K562 (cell line): Measurements from ENCODE around the gene POFUT2. TPM values are rescaled to one million over a fixed set of nuclear protein-coding genes. Genes with fewer than 3 reads are reported as not detected.
A peak's percentile ranks its signal among the peaks of the same experiment; 100 is the strongest.

Experiments used
- AFF4 ChIP-seq: sonication (generic); formaldehyde crosslinking; IDR thresholded peaks from 2 replicates; pipeline ENCODE4 v1.8.0; 2023; ENCODE audit warnings: mild to moderate bottlenecking, missing genetic modification reagents
- BCL6 ChIP-seq: fragments of 250-450 bp; sonication (Bioruptor Pico); IDR thresholded peaks from 2 replicates; pipeline ENCODE4 v1.4.0; 2020
- BMI1 ChIP-seq: fragments of 150-350 bp; IDR thresholded peaks from 2 replicates; pipeline ENCODE4 v1.6.1; 2014; ENCODE audit warnings: low read length
- BRF1 ChIP-seq: IDR thresholded peaks from 3 replicates; pipeline ENCODE4 v1.6.1; 2011; ENCODE audit warnings: borderline replicate concordance, mild to moderate bottlenecking; ENCODE audit not compliant: insufficient read length; ENCODE audit errors: extremely low read depth
- HNRNPH1 ChIP-seq: fragments of 200-400 bp; formaldehyde crosslinking; optimal IDR thresholded peaks from 2 replicates; pipeline ENCODE3; 2017; ENCODE audit warnings: low read depth, mild to moderate bottlenecking, low read length, moderate library complexity
- HOXB6 ChIP-seq: fragments of 250-450 bp; sonication (Bioruptor Pico); IDR thresholded peaks from 2 replicates; pipeline ENCODE4 v1.5.1; 2022; ENCODE audit warnings: mild to moderate bottlenecking, borderline replicate concordance
- KDM4B ChIP-seq, 2 experiments: fragments of 450-650 bp in 1 of 2; sonication (generic) in 1 of 2; IDR thresholded peaks; 2 replicates each; pipeline ENCODE4 v1.6.1; 2016 to 2017; ENCODE audit warnings: borderline replicate concordance in 2 of 2, antibody characterized with exemption in 1 of 2, low read depth in 1 of 2, mild to moderate bottlenecking in 1 of 2
- KDM5B ChIP-seq: fragments of 200-600 bp; sonication (generic); IDR thresholded peaks from 2 replicates; pipeline ENCODE4 v1.6.1; 2012; ENCODE audit warnings: low read depth, mild to moderate bottlenecking, moderate library complexity, low read length, control low read depth, inconsistent platforms; ENCODE audit not compliant: insufficient replicate concordance
- NCOR1 ChIP-seq: fragments of 450-650 bp; IDR thresholded peaks from 2 replicates; pipeline ENCODE4 v1.6.1; 2016; ENCODE audit warnings: mild to moderate bottlenecking, moderate library complexity
- NR2C1 ChIP-seq, 2 experiments: fragments of 450-650 bp; IDR thresholded peaks; 2 replicates each; pipeline ENCODE4 v1.6.1; 2017; ENCODE audit warnings: mild to moderate bottlenecking in 2 of 2, antibody characterized with exemption in 1 of 2, inconsistent platforms in 1 of 2, missing compliant biosample characterization in 1 of 2, missing genetic modification characterization in 1 of 2
- PHTF2 ChIP-seq: fragments of 250-450 bp; sonication (Bioruptor Pico); IDR thresholded peaks from 2 replicates; pipeline ENCODE4 v1.5.0; 2021; ENCODE audit warnings: mild to moderate bottlenecking
- SMAD2 ChIP-seq: fragments of 150-350 bp; IDR thresholded peaks from 2 replicates; pipeline ENCODE4 v1.6.1; 2014; ENCODE audit warnings: low read depth, mild to moderate bottlenecking, low read length
- STAT5B ChIP-seq: fragments of 250-450 bp; sonication (Bioruptor Pico); IDR thresholded peaks from 2 replicates; pipeline ENCODE4 v1.8.0; 2021; ENCODE audit warnings: mild to moderate bottlenecking, inconsistent platforms
- ZBTB17 ChIP-seq: fragments of 450-650 bp; formaldehyde crosslinking; IDR thresholded peaks from 2 replicates; pipeline ENCODE4 v1.4.0; 2020; ENCODE audit warnings: mild to moderate bottlenecking
- ZFP1 ChIP-seq: fragments of 450-650 bp; formaldehyde crosslinking; IDR thresholded peaks from 2 replicates; pipeline ENCODE4 v1.4.0; 2020; ENCODE audit warnings: mild to moderate bottlenecking, mixed read lengths
- ZNF12 ChIP-seq: sonication (generic); formaldehyde crosslinking; IDR thresholded peaks from 2 replicates; pipeline ENCODE4 v1.4.0; 2020; ENCODE audit warnings: mild to moderate bottlenecking, missing genetic modification reagents
- ZNF24 ChIP-seq: fragments of 450-650 bp; IDR thresholded peaks from 2 replicates; pipeline ENCODE4 v1.6.1; 2016
- ZNF263 ChIP-seq: sonication (generic); formaldehyde crosslinking; IDR thresholded peaks from 2 replicates; pipeline ENCODE4 v1.8.0; 2022; ENCODE audit warnings: mild to moderate bottlenecking, missing genetic modification reagents, borderline replicate concordance
- ZNF766 ChIP-seq: fragments of 200-800 bp; sonication (Bioruptor generic); conservative IDR thresholded peaks from 2 replicates; pipeline ENCODE4 v1.6.1; 2016; ENCODE audit warnings: missing genetic modification characterization, missing compliant biosample characterization
- polyA plus RNA-seq, 8 experiments: library from polyadenylated mRNA; depleted of rRNA in 4 of 8; stranded (reverse) in 5 of 8; unstranded in 3 of 8; fragments of >200 nt; fragmentation: Nextera tagmentation in 2 of 8; fragmentation: Illumina TruSeq in 1 of 8; extraction: Ambion mirVana in 2 of 8; extraction: Trizol in 1 of 8; gene quantifications; 2 replicates each; pipeline versions ENCODE4 v1.2.1 to v1.2.3, GENCODE V29; 2011 to 2014; ENCODE audit warnings: inconsistent platforms in 1 of 8, missing spikeins in 1 of 8
- total RNA-seq, 7 experiments: library from RNA; depleted of rRNA in 6 of 7; stranded (reverse); fragments of >200 nt in 6 of 7; fragmentation: Illumina TruSeq in 2 of 7; extraction: Trizol in 2 of 7; gene quantifications; 2 replicates each; pipeline versions ENCODE4 v1.2.1 to v1.2.3, GENCODE V29; 2011 to 2021; ENCODE audit warnings: low replicate concordance in 1 of 7
- TF ChIP-seq, protein P1 (sequence below): fragments of 450-650 bp; formaldehyde crosslinking; IDR thresholded peaks from 2 replicates; pipeline ENCODE4 v1.4.0; 2020; ENCODE audit warnings: mild to moderate bottlenecking, moderate library complexity
- TF ChIP-seq, protein P2 (sequence below): IDR thresholded peaks from 3 replicates; pipeline ENCODE4 v1.6.1; 2011; ENCODE audit warnings: borderline replicate concordance, mild to moderate bottlenecking; ENCODE audit not compliant: insufficient read length, insufficient read depth

The POFUT2 gene
- total and polyA plus RNA-seq, 9 of the 15 experiments (the other 6 are each of a cell fraction or from before 2014, with no cell fraction given): 1.1 to 24.2 (median 11.0) TPM

DNA sequence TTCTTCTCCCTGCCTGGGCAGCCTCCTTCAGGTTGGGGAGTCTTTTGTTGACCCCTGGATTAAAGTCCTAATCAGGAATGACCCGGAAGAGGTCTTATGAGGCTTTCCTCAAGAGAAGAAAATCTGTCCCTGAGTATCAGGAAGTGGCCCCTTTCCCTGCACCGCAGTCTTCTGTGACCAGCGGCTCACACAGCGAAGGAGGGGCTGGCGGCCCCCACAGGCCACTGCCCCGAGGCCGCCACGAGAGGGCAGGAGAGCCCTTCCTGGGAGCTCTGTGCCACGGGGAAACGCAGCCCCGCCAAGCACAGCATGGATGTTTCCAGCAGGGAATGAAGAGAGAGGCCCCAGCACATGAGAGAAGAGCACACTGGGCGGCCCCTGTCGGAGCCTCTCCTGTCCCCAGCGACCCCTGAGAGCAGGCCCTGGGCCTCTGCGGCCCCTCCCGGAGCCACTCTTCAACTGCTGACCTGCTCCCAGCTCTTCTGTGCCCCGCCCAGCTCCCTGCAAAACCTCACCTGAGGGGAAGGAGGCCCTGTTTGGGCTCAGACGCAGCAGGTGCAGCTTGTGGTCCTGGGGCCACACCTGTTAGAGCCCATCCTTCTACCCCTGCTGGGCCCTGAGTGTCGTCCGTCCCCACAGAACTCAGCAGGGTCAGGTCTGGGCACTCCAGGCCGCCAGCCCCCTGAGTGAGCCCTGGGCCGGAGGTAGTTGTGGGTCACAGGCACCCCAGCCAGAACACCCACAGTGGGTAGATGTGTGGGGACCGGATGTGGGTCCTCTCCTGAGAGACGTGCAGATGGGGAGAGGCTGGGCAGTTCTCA lies 4.9 kb upstream of the POFUT2 start (continued):
- TF ChIP-seq ZFP1 (CRISPR knock-in tag) (no peak), ZNF766 (CRISPR knock-in tag) (no peak), KDM4B (IDR thresholded peaks at IDR 0.05; ENCODE audit: borderline replicate concordance in 2 of 2, low read depth in 1 of 2) (no peak; a peak in 1 of 4 replicates), KDM5B (no peak), SMAD2 (no peak), BMI1 (no peak), ZNF12 (CRISPR knock-in tag) (0 out of 2 replicates have a peak, but pooled peaks have one; percentile 81), PHTF2 (CRISPR knock-in tag) (no peak), HNRNPH1 (no peak), ZNF263 (no peak; the same call in 1 of the 2 replicates), NCOR1 (no peak), ZBTB17 (no peak), STAT5B (CRISPR knock-in tag) (no peak), AFF4 (CRISPR knock-in tag) (0 out of 2 replicates have a peak, but pooled peaks have one; percentile 56), NR2C1 (IDR thresholded peaks at IDR 0.05) (peak; percentile 90), NR2C1 (tag; IDR thresholded peaks at IDR 0.05) (peak; percentile 82), HOXB6 (CRISPR knock-in tag) (no peak), ZNF24 (no peak), BCL6 (CRISPR knock-in tag) (no peak), BRF1 (no peak)
- TF ChIP-seq, protein P1, sequence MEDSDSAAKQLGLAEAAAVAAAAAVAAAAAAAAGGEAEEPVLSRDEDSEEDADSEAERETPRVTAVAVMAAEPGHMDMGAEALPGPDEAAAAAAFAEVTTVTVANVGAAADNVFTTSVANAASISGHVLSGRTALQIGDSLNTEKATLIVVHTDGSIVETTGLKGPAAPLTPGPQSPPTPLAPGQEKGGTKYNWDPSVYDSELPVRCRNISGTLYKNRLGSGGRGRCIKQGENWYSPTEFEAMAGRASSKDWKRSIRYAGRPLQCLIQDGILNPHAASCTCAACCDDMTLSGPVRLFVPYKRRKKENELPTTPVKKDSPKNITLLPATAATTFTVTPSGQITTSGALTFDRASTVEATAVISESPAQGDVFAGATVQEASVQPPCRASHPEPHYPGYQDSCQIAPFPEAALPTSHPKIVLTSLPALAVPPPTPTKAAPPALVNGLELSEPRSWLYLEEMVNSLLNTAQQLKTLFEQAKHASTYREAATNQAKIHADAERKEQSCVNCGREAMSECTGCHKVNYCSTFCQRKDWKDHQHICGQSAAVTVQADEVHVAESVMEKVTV (CRISPR knock-in tag): peak; percentile 97
- TF ChIP-seq, protein P2, sequence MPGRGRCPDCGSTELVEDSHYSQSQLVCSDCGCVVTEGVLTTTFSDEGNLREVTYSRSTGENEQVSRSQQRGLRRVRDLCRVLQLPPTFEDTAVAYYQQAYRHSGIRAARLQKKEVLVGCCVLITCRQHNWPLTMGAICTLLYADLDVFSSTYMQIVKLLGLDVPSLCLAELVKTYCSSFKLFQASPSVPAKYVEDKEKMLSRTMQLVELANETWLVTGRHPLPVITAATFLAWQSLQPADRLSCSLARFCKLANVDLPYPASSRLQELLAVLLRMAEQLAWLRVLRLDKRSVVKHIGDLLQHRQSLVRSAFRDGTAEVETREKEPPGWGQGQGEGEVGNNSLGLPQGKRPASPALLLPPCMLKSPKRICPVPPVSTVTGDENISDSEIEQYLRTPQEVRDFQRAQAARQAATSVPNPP: no peak
